RPMI7951 (cell line): ENCODE measurements around the gene F7. TPM values are rescaled to one million over a fixed set of nuclear protein-coding genes. Genes with fewer than 3 reads are reported as not detected.
"Not testable (repeated sequence)": the region's sequence is repeated elsewhere in the genome, so short reads cannot be mapped to it uniquely, and the experiment has no call there.

Experiments
- DNase-seq: peaks from one replicate; pipeline ENCODE4 v3.0.0-alpha.2; 2012; ENCODE audit warnings: low read depth
- total RNA-seq: library from RNA; depleted of rRNA; stranded (reverse); fragments of >200 nt; shearing (Covaris generic); gene quantifications from 2 replicates; pipeline ENCODE4 v1.2.3, GENCODE V29; 2014

The F7 gene
- total RNA-seq, 1 experiment from 2014 or later: not detected

DNA sequence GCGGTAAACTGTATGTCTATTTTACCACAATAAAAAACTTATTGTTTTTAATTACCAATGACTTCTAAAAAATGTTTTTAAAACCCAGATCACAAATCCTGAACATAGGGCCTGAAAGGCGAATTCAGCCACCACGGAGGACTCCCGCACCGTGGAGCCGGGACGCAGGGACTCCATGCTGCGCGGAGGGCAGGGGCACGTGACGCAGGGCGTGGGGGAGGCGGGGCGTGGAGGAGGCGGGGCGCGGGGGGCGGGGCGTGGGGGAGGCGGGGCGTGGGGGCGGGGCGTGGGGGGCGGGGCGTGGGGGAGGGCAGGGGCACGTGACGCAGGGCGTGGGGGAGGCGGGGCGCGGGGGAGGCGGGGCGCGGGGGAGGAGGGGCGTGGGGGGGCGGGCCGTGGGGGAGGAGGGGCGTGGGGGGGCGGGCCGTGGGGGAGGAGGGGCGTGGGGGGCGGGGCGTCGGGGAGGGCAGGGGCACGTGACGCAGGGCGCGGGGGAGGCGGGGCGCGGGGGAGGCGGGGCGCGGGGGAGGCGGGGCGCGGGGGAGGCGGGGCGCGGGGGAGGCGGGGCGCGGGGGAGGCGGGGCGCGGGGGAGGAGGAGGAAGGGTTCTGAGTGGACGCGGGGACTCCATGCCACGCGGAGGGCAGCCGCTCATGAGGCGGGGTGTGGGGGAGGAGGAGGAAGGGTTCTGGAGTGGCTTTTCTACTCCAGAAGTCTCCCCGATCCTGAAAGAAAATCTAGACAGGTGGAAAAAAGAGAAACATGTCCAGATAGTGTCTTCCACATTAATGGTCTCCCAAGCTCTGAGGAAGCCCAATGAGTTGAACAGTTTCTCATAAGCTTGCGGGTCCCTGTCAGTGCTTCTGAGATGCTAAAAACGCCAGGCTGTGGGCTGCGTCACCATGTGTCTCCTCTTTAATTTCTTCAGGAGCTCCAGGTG lies 48.5 kb downstream of the F7 start:
- DNase-seq: peak; percentile 67

DNA sequence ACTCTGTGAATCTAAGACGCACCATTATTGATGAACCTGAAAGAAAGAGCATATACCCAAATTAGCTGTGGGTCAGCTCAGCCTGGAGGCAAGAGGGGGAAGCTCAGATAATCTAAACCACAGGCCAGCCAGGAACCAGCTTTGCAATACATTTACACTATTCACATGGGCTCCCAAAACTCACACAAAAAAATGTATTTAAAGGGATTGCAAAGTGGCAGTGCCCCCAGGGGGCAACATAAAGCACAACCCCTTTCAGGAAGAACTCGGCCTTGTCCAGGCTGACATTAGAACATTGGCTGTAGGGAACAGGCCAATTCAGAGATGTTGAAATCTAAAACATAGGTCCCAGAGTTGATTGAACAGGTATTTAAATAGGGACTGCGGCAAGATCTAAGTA lies 49.6 kb downstream of the F7 start:
- DNase-seq: peak; percentile 13

DNA sequence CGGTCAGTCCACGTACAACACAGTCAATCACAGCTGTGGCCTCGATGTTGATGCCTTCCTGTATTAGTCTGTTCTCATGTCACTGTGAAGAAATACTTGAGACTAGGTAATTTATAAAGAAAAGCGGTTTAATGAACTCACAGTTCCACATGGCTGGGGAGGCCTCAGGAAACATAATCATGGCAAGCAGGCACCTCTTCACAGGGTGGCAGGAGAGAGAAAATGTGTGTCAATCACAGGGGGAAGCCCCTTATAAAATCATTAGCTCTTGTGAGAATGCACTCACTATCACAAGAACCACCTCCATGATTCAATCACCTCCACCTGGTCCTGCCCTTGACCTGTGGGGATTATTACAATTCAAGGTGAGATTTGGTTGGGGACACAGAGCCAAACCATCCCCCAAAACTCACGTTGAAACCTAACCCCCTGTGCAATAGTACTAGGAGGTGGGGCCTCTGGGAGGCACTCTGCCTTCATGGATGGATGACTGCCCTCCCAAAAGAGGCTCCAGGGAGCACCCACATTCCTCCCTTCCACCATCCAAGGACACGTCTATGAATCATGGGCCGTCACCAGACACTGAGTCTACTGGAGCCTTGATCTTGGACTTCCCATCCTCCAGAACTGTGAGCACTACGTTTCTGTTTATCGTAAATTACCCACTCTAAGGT lies 50.5 kb downstream of the F7 start:
- no peak for DNase-seq

DNA sequence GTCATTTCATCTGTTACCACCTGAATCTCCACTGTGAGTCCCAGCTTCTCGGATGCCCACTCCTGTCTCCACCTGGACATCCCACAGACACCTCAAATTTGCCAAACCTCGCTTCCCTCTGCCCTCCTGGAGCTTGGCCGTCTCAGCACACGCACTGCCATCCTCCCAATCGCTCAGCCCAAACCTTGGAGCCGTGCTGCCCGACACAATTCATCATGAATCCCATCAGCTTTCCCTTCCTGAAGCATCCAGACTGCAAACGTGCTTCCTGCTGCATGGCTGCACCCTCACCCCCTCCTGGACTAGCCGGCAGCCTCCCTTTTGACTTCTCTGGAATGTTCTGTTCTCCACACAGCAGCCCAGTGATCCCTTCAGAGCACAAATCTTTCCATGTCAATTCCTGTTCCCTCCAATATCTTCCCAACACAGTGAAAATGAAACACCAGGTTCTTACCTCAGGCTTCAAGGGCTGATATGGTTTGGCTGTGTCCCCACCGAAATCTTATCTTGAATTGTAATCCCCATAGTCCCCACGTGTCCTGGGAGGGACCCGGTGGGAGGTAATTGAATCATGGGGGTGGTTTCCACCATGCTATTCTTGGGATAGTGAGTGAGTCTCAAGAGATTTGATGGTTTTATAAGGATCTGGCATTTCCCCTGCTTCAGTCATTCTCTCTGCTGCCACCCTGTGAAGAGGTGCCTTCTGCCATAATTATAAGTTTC lies 51.8 kb downstream of the F7 start:
- no peak for DNase-seq

DNA sequence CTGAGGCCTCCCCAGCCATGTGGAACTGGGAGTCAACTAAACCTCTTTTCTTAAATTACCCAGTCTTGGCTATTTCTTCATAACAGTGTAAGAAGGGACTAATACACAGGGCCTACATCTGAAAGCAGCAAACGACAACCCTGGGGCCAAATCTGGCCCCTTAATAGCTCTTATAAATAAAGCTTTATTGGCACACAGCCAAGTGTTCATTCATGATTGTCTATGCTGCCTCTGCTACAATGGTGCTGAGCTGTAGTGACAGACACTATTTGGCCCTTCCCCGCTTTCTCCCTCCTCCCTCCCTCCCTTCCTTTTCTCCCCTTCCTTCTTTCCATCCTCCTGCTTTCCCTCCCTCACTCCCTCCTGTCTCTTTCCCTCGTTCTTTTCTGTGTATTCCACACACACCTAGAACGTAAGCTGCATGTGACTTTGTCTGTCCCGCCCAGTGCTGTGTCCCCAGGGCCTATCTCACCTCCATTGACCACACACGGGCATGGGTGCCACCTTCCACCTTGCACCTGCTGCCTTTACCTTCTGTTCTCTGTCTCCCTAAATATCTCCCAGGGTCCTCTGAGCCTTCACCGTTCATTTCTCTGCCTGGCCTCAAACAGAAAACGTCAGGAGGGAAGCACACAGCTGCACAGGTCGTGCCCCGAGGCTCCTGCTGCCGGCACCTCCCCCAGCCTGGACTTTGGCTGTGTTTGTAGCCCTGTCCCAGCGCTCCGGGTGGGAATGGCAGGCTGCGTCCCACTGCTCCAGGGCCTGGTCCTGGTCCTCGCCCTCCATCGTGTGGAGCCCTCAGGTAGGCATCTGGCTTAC lies 52.5 kb downstream of the F7 start, which contains the start of gene PROZ:
PROZ (plus strand) TSS at position 720 of the 819 bp plus-strand sequence; CDS start at position 733, 13 bp downstream.
- no peak for DNase-seq

DNA sequence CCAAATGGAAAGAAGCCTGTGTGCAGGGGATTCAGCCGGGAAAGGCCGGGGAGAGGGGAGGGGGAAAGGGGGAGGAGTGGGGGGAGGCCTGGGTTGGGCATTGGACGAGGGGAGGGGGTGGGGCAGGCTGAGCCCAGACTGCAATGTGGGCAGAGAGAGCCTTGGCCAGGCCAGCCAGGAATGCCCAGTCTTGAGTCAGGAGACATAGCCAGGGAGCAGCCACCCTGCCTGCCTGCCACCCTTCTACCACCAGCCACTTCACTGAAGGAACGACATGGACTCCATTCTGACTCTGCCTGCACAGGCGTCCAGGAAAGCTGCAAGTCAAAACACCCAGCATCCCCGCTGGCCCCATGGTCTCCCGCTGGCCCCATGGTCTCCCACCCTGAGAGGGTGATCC lies 53.4 kb downstream of the F7 start:
- no peak for DNase-seq

DNA sequence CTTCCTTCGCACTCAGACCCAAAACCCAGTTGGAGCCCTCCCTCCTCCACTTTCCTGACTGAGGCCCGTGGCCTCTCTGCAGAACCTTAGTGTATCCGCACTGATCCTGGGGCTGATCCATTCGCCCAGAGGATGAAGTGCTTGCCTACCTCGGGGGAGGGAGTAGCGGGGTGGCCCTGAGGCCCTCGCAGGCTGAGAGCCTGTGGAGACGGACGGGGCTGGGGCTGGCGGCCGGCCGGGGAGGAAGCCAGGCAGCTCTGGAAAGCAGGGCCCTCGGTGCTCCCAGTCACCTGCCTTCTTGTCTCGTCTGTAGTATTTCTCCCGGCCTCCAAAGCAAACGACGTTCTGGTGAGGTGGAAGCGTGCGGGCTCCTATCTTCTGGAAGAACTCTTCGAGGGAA lies 54.1 kb downstream of the F7 start:
- DNase-seq: no peak

DNA sequence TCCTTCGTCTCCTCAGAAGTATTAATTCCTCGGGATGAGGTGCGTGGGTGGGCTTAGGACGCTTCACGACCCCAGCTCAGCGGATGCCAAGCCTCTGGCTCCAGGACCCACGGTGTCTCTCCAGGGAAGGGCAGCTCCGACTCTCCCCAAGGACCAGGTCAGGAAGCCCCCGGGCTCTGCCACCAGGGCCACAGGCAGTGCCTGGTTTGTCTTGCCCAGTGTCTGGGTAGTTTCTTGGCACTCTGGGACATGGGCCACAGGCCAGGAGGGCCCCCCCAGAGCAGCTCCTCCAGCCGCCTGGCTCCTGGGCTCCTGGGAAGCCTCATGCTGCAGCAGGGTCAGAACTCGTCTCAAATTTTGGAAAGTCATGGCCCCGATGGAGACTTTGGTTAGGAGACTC lies 55.4 kb downstream of the F7 start:
- DNase-seq: no peak

DNA sequence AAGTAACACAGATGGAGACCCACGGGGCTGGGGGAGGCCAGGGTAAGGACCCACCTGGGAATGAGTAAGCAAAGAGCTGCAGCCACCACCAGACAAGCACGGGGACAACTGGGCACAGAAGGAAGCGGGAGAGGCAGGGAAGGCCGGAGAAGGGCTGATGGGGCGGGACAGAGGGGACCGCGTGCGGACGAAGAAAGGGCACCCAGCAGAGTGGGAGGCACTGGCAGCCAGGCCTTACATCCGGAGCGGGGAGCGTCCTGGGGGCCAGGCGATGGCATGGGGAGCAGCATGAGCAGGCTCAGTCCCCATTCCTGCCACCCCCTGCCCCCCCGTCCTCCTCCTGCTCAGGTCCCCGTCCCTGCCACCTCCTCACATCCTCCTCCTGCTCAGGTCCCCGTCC lies 55.8 kb downstream of the F7 start:
- no peak for DNase-seq

DNA sequence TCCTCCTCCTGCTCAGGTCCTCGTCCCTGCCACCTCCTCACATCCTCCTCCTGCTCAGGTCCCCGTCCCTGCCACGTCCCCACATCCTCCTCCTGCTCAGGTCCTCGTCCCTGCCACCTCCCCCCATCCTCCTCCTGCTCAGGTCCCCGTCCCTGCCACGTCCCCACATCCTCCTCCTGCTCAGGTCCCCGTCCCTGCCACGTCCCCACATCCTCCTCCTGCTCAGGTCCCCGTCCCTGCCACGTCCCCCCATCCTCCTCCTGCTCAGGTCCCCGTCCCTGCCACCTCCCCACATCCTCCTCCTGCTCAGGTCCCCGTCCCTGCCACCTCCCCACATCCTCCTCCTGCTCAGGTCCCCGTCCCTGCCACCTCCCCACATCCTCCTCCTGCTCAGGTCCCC lies 56.4 kb downstream of the F7 start:
- DNase-seq: not testable (repeated sequence)

DNA sequence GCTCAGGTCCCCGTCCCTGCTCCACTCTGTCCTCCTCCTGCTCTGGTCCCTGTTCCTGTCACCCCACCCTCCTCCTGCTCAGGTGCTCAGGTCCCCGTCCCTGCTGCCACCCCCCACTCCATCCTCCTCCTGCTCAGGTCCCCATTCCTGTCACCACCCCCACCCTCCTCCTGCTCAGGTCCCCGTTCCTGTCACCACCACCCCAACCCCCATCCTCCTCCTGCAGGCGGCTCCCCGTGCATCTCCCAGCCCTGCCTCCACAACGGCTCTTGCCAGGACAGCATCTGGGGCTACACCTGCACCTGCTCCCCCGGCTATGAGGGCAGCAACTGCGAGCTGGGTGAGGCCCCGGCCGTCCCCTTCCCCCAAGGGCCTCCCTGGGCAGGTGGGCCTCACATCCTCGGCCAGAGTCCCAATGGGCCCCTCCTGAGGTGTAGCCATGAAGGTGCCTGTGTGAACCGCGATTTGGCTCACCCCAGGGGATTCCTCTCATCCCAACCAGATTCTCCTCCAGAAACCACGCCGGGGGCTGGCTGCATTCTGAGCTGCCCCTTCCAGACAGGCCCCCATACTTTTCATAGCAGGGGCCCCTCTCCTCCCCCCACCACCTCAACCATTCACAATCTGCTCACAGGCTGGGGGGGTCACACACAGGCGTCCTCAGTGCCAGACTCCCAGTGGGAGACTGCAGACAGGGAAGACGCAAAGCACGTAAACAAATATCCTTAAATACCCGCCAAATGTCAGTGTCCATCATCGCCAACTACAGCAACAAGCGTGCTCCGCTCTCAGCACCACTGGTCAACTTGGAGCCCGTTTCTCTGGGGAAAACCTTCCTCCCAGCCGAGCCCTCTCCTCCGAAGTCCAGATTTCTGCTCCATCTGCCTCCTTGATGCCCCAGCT lies 57.4 kb downstream of the F7 start:
- DNase-seq: no peak

DNA sequence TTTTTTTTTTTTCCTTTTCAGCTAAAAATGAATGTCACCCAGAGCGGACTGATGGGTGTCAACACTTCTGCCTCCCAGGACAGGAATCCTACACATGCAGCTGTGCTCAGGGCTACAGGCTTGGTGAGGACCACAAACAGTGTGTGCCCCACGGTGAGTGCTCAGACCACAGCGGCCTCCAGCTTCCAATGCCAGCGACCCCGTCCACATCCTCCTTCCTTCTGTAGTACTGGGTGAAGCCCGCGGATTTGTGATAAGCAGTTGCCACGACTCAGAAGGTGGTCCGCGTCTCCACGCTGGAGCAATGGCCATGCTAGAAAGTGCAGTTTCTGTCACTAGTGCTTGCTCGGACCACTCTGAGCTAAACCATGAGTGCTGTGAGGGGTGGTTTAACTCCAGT lies 58.9 kb downstream of the F7 start:
- DNase-seq: no peak

DNA sequence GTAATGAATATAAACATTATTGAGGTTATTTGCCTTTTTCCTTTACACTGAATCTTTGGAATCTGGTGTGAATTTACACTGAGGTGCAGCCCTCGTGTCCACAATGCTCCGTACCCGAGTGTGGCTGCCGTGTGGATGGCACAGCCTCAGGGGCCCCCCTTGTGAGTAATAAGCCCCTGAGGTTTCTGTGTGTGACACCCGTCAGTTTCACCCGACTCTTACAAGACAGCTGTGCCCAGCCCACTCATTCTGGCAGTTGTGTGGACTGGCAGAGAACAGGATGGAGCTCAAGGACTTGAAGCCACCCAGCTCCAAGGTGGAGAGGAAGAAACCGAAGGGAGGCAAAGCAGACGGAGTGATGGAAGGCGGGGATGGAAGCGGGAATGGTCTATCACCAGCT lies 60.7 kb downstream of the F7 start:
- no peak for DNase-seq

DNA sequence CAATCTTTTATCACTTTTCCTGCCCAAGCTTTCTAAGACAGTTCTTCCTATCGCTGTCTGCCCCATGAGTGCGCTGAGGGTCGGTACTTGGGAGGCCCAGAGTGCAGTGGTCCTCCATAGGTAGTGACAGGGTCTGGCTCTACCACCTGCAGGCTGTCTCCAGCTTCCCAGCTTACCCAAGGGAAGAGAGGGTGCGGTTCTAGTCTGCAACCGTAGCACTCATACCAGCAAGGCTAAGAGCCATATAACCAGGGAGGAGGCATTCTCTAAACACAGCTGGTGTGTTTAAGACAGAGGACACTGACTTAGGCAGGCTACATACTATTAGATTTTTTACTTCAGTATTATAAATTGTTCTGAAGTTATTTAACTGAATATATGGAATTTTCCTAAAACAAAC lies 61.1 kb downstream of the F7 start:
- DNase-seq: no peak

DNA sequence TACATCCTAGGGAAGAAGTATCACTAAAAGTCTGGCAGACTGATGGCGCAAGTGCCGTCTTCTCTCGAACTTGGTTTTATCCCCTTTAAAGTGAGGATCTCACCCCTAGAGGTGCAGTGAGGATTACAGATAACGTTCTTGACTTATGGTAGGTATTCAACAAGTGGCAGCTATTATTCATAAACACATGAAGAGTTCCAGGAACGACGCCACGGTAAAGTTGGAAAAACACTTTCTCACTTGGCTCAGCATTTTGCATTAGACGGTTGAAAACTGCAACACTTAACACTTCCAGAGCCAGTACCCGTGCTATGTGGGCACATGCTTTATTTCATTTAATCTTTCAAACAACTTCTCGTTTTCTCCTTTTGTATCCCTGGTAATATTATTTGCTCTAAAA lies 61.6 kb downstream of the F7 start:
- DNase-seq: no peak

DNA sequence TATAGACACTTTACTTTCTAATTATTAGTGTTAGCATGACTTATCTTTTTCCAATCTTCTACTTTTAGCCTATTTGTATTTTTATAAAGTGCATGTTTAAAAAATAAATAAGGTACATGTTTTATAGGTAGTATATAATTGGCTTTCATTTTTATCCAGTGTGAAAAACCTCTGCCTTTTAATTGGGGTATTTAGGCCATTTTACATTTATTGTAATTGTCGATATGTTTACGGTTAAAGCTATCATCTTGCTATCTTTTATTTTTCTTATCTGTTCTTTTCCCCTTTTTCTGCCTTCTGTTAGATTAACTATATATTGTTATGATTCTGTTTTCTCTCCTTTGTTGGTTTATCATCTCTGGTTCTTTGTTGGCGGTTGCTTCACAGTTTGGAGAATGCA lies 62.0 kb downstream of the F7 start:
- DNase-seq: no peak

DNA sequence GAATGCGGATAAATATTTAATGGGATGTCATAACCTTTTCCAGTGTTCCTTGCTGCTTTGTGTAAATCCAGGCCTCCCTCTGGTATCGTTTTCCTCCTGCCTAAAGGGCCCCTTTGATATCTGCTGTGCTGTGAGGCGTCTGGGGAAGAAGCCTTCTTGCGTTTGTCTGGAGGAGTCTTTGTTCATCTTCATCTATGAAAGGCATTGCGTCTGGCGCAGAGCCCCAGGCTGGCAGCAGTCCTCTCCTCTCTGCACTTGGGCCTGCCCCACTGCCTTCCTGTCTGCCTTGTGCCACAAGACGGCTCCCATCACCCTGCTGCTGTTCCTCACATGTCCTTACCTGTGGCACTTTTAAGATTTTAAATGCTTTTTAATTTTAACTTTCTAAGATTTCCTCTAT lies 62.6 kb downstream of the F7 start:
- DNase-seq: no peak

DNA sequence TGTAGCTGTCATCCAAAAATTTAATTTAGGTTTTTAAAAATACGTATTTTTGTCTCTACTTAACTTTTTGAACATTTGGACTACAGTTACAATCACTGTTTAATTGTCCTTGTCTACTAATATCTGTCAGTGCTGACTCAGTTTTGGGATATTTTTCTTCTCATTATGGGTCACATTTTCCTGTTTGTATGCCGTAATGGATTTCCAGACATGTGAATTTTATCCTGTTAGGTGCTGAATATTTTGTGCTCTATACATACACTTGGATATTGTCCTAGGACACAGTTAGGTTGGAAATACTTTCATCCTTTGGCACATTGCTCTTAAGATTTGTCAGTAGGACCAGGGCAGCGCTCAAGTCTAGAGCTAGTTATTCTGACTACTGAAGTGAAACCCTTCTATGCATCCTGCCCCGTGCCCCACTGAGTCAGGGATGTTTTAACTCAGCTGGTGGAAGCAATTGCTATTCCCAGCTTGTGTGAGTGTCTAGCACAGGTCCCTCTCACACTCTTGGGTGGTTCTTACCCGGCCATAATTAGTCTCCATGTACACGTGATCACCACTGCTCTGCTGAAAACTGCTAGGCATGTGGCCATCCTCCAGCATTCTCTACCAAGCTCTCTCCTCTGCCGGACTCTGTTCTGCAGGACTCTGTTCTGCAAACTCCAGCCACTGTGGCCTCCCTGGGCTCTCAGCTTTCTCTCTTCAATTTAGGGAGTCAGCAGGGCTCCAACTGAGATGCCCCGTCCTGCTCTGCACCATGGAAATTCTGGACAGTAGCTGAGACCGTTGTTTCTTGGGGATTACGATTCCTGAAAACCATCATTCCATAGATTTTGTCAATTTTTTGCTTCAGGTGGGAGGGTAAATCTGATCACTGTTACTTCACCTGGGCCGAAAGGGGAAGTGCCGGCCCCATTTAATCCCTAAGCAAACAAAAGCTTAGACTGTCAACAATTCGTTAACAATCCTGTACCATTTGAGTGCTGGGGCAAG lies 64.0 kb downstream of the F7 start:
- no peak for DNase-seq
